A673 (cell line): ENCODE measurements around the gene TRPM1.

Experiments used
- EZH2 ChIP-seq: fragments of 200-600 bp; sonication (generic); IDR thresholded peaks from 2 replicates; pipeline ENCODE4 v1.6.1; 2017; ENCODE audit warnings: borderline replicate concordance, low read depth, mild to moderate bottlenecking, mixed read lengths, antibody characterized with exemption, low read length; ENCODE audit not compliant: poor library complexity, severe bottlenecking
- TF ChIP-seq, protein P1 (sequence below): fragments of 300-800, 200-600 bp; sonication (generic); conservative IDR thresholded peaks from 2 replicates; pipeline ENCODE4 v1.5.1; 2017; ENCODE audit warnings: low read depth, mild to moderate bottlenecking, antibody characterized with exemption, low read length, moderate library complexity, mixed read lengths

DNA sequence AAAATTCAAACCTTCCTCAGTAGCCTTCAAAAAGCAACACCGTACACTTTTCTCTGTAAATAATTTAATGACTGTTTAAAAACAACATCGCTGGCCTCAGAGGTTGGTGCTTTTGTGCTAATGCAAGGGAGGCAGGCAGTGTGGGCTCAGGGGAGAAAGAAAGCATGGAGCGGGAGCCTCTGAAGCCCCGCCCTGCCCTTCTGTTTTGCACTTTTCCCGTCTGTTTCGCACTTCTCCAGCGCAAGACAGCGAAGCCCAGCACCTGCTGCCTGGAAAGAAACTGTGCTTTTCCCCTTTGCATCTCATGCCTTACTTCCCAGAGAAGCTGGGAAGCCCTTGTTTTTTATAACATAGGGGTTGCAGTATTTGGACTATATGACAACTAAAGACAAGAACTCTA, 23.1 kb downstream of the TRPM1 start:
- TF ChIP-seq, protein P1, sequence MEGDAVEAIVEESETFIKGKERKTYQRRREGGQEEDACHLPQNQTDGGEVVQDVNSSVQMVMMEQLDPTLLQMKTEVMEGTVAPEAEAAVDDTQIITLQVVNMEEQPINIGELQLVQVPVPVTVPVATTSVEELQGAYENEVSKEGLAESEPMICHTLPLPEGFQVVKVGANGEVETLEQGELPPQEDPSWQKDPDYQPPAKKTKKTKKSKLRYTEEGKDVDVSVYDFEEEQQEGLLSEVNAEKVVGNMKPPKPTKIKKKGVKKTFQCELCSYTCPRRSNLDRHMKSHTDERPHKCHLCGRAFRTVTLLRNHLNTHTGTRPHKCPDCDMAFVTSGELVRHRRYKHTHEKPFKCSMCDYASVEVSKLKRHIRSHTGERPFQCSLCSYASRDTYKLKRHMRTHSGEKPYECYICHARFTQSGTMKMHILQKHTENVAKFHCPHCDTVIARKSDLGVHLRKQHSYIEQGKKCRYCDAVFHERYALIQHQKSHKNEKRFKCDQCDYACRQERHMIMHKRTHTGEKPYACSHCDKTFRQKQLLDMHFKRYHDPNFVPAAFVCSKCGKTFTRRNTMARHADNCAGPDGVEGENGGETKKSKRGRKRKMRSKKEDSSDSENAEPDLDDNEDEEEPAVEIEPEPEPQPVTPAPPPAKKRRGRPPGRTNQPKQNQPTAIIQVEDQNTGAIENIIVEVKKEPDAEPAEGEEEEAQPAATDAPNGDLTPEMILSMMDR, result no peak
- TF ChIP-seq EZH2, result no peak
